Osteoblast (primary cell): ENCODE data around the gene GPR156. TPM values are rescaled to one million over a fixed set of nuclear protein-coding genes. Genes with fewer than 3 reads are reported as not detected.

Source experiments
- DNase-seq: peaks from one replicate; pipeline ENCODE4 v3.0.0; 2011; ENCODE audit warnings: low spot score, mixed read lengths; ENCODE audit not compliant: insufficient read length; ENCODE audit errors: missing footprints
- H2AFZ ChIP-seq: 2 replicates; pipeline ENCODE4 v1.6.0; 2011; ENCODE audit warnings: mild to moderate bottlenecking, low read length
- H3K27ac ChIP-seq: 2 replicates; pipeline ENCODE4 v1.5.1; 2011; ENCODE audit warnings: mild to moderate bottlenecking, low read depth, low read length, moderate library complexity
- H3K27me3 ChIP-seq: 2 replicates; pipeline ENCODE4 v1.6.0; 2012; ENCODE audit warnings: mild to moderate bottlenecking, control low read depth, inconsistent platforms, low read length, moderate library complexity; ENCODE audit not compliant: insufficient read depth
- H3K36me3 ChIP-seq: 2 replicates; pipeline ENCODE4 v1.5.1; 2011; ENCODE audit warnings: mild to moderate bottlenecking, low read length, control low read depth, moderate library complexity; ENCODE audit not compliant: insufficient read depth
- H3K4me1 ChIP-seq: 2 replicates; pipeline ENCODE4 v1.5.1; 2011; ENCODE audit warnings: mild to moderate bottlenecking, low read length, control low read depth, moderate library complexity; ENCODE audit not compliant: insufficient read depth
- H3K4me2 ChIP-seq: 2 replicates; pipeline ENCODE4 v1.6.0; 2011; ENCODE audit warnings: mild to moderate bottlenecking, low read length; ENCODE audit not compliant: insufficient read depth
- H3K4me3 ChIP-seq: fragments of 200-600 bp; sonication (generic); 3 replicates; pipeline ENCODE4 v1.5.1; 2012; ENCODE audit warnings: mild to moderate bottlenecking, low read length, inconsistent platforms; ENCODE audit not compliant: insufficient read depth
- H3K79me2 ChIP-seq: 2 replicates; pipeline ENCODE4 v1.6.0; 2012; ENCODE audit warnings: mild to moderate bottlenecking, low read length, control low read depth, inconsistent platforms; ENCODE audit not compliant: insufficient read depth
- H3K9me3 ChIP-seq: 2 replicates; pipeline ENCODE4 v1.5.1; 2011; ENCODE audit warnings: low read depth, low read length, control low read depth
- H4K20me1 ChIP-seq: 2 replicates; pipeline ENCODE4 v1.6.0; 2012; ENCODE audit warnings: mild to moderate bottlenecking, low read length, control low read depth; ENCODE audit not compliant: insufficient read depth
- total RNA-seq: library from RNA; depleted of rRNA; stranded (reverse); fragments of >200 nt; gene quantifications from 2 replicates; pipeline ENCODE4 v1.2.3, GENCODE V29; 2012
- TF ChIP-seq, protein P1 (sequence below): IDR thresholded peaks from 2 replicates; pipeline ENCODE4 v1.5.1; 2011; ENCODE audit warnings: mild to moderate bottlenecking, low read depth, low read length, moderate library complexity; ENCODE audit errors: extremely low read depth

GPR156 gene
- total RNA-seq, 1 donor: 1.4 TPM

DNA sequence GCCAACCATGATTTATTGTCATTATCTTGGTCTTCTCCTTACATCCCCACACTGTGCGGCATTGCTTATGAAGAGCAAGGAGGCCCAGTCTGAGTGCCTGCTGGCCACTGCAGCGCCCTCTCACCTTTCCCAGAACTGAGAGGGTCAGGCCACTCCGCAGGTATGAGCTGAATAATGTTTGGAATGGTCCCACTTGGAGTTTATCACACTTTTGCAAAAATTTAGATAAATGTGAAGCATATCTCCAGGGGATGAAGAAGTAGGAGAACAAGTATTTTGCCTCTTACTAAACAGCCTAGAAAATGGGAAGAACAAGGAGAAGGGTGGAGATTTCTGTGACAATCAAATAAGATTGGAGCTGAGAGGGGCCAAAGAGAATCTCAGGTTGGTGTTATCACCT, 116.4 kb downstream of the GPR156 start:
- Histone ChIP-seq H2AFZ (no peak overlapping the region), H3K79me2 (no peaks in the 10 kb centered on the region), H3K4me1 (peaks cover 33% of the 10 kb centered on the region), H4K20me1 (no peaks in the 10 kb centered on the region), H3K4me2 (no peak overlapping the region), H3K9me3 (no peaks in the 10 kb centered on the region), H3K27ac (no peak overlapping the region), H3K27me3 (no peaks in the 10 kb centered on the region), H3K36me3 (no peaks in the 10 kb centered on the region), H3K4me3 (no peak overlapping the region)
- DNase-seq: no peak
- TF ChIP-seq, protein P1, sequence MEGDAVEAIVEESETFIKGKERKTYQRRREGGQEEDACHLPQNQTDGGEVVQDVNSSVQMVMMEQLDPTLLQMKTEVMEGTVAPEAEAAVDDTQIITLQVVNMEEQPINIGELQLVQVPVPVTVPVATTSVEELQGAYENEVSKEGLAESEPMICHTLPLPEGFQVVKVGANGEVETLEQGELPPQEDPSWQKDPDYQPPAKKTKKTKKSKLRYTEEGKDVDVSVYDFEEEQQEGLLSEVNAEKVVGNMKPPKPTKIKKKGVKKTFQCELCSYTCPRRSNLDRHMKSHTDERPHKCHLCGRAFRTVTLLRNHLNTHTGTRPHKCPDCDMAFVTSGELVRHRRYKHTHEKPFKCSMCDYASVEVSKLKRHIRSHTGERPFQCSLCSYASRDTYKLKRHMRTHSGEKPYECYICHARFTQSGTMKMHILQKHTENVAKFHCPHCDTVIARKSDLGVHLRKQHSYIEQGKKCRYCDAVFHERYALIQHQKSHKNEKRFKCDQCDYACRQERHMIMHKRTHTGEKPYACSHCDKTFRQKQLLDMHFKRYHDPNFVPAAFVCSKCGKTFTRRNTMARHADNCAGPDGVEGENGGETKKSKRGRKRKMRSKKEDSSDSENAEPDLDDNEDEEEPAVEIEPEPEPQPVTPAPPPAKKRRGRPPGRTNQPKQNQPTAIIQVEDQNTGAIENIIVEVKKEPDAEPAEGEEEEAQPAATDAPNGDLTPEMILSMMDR: no peak

DNA sequence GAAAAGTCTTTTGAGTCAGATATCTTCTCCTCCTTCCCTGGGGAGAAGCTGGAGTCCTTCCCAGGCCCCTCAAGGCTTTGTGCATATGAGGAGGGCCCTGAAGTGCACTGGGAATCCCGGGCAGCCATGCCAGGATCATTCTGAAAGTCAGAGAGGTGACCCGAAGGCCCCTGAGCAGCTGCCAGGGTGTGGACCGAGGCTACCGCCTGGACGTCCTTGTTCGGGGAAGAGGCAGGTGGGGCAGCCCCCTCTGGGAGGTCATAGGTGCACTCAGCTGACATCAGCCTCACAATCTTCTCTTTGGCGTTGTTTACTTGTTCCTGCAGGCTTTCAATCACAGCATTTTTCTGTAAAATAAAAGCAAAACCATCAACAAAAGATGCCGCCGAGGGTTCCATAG, 117.0 kb downstream of the GPR156 start:
- no peaks in the 10 kb centered on the region for H3K27me3 ChIP-seq
- no peak overlapping the region for H3K4me3 ChIP-seq
- H3K4me2 ChIP-seq: no peak overlapping the region
- DNase-seq: no peak
- H4K20me1 ChIP-seq: no peaks in the 10 kb centered on the region
- peaks cover 32% of the 10 kb centered on the region for H3K4me1 ChIP-seq
- H3K79me2 ChIP-seq: no peaks in the 10 kb centered on the region
- H3K27ac ChIP-seq: no peak overlapping the region
- TF ChIP-seq, protein P1: no peak
- H2AFZ ChIP-seq: no peak overlapping the region
- no peaks in the 10 kb centered on the region for H3K9me3 ChIP-seq
- H3K36me3 ChIP-seq: no peaks in the 10 kb centered on the region

DNA sequence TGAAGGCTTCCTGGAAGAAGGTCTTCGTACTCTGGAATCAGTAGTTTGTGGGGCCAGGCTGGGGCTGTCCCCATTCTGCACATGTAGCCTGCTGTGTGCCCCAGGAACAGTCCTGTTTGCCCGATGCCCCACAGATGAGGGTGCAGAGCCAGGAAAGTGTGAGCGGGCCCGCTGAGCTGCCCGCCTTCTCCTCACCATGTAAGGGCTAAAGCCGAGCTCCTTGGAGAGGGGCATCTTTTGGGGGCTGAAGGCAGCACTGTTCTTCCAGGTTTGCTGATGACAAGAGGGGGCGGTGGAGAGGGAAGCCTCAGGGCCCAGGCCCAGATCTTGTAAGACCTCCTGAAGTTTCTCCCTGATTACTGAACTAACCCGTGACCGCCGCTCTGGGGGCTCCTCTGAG, 117.5 kb downstream of the GPR156 start:
- TF ChIP-seq, protein P1: no peak
- Histone ChIP-seq H3K27ac (no peak overlapping the region), H2AFZ (no peak overlapping the region), H3K4me1 (peaks cover 28% of the 10 kb centered on the region), H3K36me3 (no peaks in the 10 kb centered on the region), H4K20me1 (no peaks in the 10 kb centered on the region), H3K4me3 (no peak overlapping the region), H3K4me2 (no peak overlapping the region), H3K79me2 (no peaks in the 10 kb centered on the region), H3K9me3 (no peaks in the 10 kb centered on the region), H3K27me3 (no peaks in the 10 kb centered on the region)
- no peak for DNase-seq

DNA sequence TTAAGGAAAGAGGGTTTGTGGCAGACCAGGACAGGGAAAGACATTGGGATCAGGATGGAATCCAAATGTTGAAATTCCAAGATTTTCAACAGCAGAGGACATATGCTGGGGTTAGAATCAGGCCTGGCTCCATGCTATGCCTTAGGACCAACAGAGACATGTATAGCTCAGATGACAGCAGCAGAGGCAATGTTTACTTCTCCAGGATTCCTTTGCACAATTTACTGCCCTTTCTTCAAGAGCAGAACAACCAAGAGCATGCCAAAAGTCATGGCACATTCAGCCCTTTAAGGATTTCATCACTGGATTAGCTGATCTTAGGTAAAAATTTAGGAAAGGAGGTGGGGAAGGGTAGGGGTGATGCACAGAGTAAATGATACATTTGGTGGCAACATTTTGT, 121.2 kb downstream of the GPR156 start:
- H3K4me1 ChIP-seq: peaks cover 11% of the 10 kb centered on the region
- H3K4me3 ChIP-seq: no peak overlapping the region
- H3K79me2 ChIP-seq: no peaks in the 10 kb centered on the region
- TF ChIP-seq, protein P1: no peak
- no peaks in the 10 kb centered on the region for H3K27me3 ChIP-seq
- no peak overlapping the region for H2AFZ ChIP-seq
- H3K4me2 ChIP-seq: no peak overlapping the region
- DNase-seq: no peak
- H3K27ac ChIP-seq: no peak overlapping the region
- H4K20me1 ChIP-seq: no peaks in the 10 kb centered on the region
- H3K36me3 ChIP-seq: no peaks in the 10 kb centered on the region
- no peaks in the 10 kb centered on the region for H3K9me3 ChIP-seq
